Measurements from ENCODE around the gene VIPR1.

VIPR1 gene

GRCh38 chr3:42509111-42509510 lies 6.7 kb downstream of the VIPR1 start:
- in situ Hi-C loops (cut with MboI; ENCODE audit: low sequenced_read_pairs): no loop called here

DNA sequence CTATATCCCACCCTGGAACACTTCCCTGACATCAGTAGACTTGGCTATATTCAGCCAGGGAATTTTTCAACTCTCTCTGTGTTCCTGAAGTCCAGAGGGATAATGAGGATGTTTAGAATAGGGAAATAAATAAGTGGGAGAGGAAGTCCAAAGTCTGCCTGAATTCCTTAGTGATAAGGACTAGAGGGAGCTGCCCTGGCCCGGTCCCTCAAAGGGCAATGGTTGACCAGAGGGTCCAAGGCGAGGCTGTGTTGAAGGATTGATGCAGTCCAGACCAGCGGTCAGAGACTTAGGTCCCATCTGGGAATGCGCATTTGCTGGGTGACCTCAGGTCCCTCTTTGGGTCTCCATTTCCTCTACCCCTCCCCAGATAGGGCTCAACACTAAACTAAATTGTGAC lies 7.9 kb downstream of the VIPR1 start:
- in situ Hi-C loops (cut with MboI; ENCODE audit: low sequenced_read_pairs): no loop called here

GRCh38 chr3:42511201-42511600 lies 8.8 kb downstream of the VIPR1 start:
- in situ Hi-C loops (cut with MboI; ENCODE audit: low sequenced_read_pairs): no loop called here

DNA sequence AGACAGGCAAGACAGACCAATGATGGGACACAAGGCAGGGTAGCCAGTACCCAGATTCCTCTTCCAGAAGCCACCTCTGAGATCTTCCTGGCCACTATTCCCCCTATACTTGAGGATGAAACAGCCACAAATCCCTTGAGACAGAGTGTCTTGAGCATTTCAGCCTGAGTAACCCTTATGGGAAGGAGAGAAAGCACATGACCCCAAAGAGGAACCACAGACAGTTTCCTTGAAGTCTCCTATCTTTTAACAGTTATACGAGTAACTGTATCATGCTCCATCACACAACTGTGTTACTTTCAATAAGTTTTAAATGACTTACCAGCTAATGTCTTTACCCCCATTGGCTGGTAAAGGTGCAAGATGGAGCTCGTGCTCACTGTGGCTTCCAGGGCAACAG lies 9.3 kb downstream of the VIPR1 start:
- in situ Hi-C loops (cut with MboI; ENCODE audit: low sequenced_read_pairs): no loop called here

DNA sequence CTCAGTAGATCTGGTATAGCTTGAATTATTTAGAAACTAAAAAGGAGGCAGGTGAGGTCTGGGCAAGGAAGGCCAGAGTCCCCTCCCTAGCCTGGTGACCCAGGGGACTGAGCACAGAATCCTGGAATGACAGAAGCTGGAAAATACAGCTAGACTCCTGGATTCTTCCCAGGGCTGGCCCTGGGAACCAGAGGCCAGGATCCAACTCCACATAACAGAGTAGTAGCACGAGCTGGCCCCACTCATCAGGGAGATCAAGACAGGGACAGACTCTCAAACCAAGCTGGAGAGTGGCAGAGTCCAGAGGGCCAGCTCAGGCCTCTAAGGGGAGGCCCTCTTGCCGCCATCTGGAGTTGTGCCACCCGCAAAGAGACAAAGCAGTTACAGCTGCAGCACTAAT lies 10.7 kb downstream of the VIPR1 start:
- in situ Hi-C loops (cut with MboI; ENCODE audit: low sequenced_read_pairs): no loop called here

- in situ Hi-C loops (cut with MboI; ENCODE audit: low sequenced_read_pairs): no loop called here
These were observed 11.1 kb downstream of the VIPR1 start for GRCh38 chr3:42513521-42513920.

DNA sequence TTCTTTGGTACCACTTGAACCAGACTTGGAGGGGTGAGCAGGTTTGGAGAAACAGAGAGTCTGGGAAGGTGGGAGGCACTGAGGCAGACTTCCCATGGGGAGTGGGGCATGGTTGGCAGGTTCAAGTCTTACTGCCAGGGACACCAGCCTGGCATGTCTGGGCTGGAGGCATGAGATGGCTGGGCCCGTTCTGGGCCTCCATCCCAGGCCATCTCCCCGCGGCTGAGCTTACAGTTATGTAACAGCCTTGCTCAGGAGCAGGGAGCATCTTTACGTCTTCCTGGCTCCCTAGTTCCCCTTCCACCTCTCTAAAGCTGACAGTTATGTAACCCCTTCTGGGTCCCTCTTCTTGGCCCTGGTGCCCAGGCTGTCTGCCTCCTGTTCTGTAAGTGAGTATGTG lies 12.4 kb downstream of the VIPR1 start:
- in situ Hi-C loops (cut with MboI; ENCODE audit: low sequenced_read_pairs): no loop called here

DNA sequence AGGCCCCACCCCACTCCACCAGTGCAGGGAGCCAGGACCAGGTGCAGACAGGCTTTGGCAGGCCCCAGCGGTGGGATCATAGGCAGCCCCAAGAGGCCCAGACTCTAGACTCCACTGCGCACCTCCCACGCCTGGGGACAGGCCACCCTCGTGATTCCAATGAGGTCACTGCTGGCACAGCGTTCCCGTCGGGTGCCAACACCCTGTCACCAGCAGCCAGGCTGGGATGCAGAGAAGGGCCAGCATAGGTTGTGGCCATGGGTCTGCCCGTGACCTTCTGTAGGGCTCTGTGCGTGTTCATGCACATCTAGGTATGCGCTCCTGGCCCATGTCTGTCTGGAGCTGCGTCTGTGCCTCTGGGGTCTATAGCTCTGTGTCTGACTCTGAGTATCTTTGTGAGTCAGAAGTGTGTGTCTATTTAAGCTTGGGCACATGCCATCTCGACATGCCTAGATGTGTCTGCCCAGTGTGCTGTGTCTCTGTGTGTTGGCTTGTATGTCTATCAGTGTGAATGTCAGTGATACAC lies 13.0 kb downstream of the VIPR1 start:
- in situ Hi-C loops (cut with MboI; ENCODE audit: low sequenced_read_pairs): no loop called here

GRCh38 chr3:42515976-42516375 lies 13.5 kb downstream of the VIPR1 start:
- in situ Hi-C loops (cut with MboI; ENCODE audit: low sequenced_read_pairs): no loop called here

- in situ Hi-C loops (cut with MboI; ENCODE audit: low sequenced_read_pairs): no loop called here
These were observed 14.0 kb downstream of the VIPR1 start for GRCh38 chr3:42516443-42516842.

DNA sequence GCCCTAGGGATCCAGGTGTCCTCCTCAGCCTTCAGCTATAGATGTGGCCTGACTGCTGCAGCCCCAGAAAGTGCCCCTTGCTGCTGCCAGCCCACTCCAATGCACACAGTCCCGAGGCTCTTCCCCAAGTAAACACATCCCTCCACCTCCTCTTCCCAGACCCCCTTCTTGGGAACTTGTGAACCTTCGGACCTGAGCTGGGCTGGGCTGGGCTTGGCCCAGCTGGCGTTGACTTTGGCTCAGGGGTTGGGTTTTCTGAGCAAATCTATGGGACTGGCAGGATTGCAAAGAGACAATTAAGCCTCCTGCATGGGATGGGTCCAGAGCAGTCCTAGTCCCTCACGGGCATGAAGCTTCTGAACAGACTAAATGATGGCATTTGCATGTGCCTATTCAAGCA lies 14.7 kb downstream of the VIPR1 start:
- in situ Hi-C loops (cut with MboI; ENCODE audit: low sequenced_read_pairs): no loop called here

- in situ Hi-C loops (cut with MboI; ENCODE audit: low sequenced_read_pairs): no loop called here
These were observed 16.5 kb downstream of the VIPR1 start for GRCh38 chr3:42518800-42519567.

GRCh38 chr3:42519568-42519962 lies 17.1 kb downstream of the VIPR1 start:
- in situ Hi-C loops (cut with MboI; ENCODE audit: low sequenced_read_pairs): no loop called here

GRCh38 chr3:42520336-42520735 lies 17.9 kb downstream of the VIPR1 start:
- in situ Hi-C loops (cut with MboI; ENCODE audit: low sequenced_read_pairs): no loop called here

GRCh38 chr3:42520906-42521305 lies 18.5 kb downstream of the VIPR1 start:
- in situ Hi-C loops (cut with MboI; ENCODE audit: low sequenced_read_pairs): no loop called here

DNA sequence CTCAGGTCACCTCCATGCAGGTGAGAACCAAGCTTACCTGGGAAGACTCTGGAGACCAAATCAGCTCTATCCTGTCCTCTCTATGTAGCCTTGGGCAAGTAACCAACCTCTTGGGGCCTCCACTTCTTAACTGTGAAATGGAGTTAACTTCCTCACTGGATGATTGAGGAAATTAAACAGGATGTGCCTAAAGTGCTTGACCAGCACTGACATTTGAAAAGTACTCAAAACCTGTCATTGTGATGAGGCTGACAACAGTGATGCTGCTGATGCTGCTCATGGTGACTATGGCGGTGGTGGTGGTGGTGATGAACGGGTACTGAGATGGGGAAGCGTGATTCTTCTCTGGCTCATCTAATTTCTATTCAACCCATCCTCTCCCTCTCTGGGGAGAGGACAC lies 22.3 kb downstream of the VIPR1 start:
- in situ Hi-C loops (cut with MboI; ENCODE audit: low sequenced_read_pairs): loop anchor here (25.0 kb wide), 1 partner anchor 262 kb away; the partner anchor contains the start of gene CCK

DNA sequence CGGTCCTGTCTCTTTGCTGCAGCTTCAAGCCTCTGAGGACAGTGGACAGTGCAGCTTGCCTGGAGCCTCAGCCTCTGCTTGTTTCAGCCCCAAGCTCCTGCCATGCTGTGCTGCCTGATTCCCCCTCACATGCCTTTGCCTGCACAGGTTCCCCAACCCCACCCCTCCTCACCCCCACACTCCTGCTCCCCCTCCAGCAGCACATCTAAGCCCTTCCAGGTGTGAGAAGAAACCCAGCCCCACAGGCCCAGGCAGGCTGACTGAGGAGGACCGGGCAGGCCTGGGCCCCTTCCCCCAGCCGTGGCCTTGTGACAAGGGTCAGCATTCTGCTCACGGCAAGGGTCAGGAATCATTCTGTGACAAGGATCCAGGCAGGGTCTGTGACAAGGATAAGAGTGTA lies 22.8 kb downstream of the VIPR1 start:
- in situ Hi-C loops (cut with MboI; ENCODE audit: low sequenced_read_pairs): loop anchor here (25.0 kb wide), 1 partner anchor 263 kb away; the partner anchor contains the start of gene CCK

DNA sequence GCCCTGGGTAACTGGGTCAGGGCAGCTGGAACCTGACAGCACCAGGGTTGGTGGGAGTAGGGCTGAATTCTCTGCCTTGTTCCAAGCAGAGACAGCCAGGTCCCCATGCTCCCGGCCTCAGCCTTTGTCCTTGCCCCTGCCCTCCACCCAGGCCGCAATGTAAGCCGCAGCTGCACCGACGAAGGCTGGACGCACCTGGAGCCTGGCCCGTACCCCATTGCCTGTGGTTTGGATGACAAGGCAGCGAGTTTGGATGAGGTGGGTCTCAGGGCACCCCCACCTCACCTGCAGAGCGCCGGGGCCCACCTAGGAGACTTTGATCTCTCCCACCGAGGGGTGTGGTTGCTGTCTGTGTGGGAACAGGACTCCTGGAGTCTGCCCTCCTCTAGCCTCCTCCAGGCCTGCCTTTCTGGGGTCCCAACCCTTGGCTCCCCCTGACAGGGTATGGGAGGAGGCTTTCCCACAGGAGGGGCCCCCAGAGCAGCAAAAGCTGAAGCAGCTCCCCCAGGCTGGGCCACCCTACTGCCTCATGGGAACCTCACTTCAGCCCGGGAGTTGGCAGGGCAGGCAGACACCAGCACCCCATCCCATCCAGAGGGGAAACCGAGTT lies 23.4 kb downstream of the VIPR1 start:
- in situ Hi-C loops (cut with MboI; ENCODE audit: low sequenced_read_pairs): loop anchor here (25.0 kb wide), 1 partner anchor 264 kb away; the partner anchor contains the start of gene CCK

GRCh38 chr3:42526616-42527367 lies 24.3 kb downstream of the VIPR1 start:
- in situ Hi-C loops (cut with MboI; ENCODE audit: low sequenced_read_pairs): loop anchor here (25.0 kb wide), 1 partner anchor 264 kb away; the partner anchor contains the start of gene CCK

GRCh38 chr3:42527368-42527917 lies 25.0 kb downstream of the VIPR1 start:
- in situ Hi-C loops (cut with MboI; ENCODE audit: low sequenced_read_pairs): loop anchor here (25.0 kb wide), 1 partner anchor 265 kb away; the partner anchor contains the start of gene CCK

DNA sequence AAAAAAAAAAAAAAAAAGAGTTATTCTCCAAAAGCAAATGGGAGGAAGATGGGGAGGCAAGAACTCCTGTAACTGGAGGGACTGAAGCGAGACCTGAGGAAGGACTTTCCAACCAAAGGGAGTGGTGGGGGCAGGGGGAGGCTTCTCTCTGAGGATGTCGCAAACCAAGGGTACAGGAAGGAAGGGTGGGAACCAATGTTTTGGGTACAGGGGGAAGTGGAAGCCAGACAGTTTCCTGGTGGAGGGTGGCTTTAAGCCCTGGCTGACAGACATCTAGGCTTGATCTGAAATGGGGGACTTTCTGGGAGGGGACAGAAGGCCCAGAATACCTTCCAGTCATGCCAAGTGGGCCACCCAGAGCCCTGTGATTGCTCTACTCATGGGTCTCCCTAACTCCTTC lies 27.0 kb downstream of the VIPR1 start:
- in situ Hi-C loops (cut with MboI; ENCODE audit: low sequenced_read_pairs): loop anchor here (25.0 kb wide), 1 partner anchor 267 kb away; the partner anchor contains the start of gene CCK
